IPS-NIHi7 (cell line): ENCODE measurements around the gene ASNSD1.

Experiments used
- DNase-seq: peaks from one replicate; pipeline ENCODE4 v3.0.0; 2012; ENCODE audit warnings: mixed read lengths; ENCODE audit errors: extremely low spot score

The ASNSD1 gene

GRCh38 chr2:189661148-189661956, at the start of gene ASNSD1:
TSS of gene ASNSD1 (plus strand) at chr2:189661459. CDS start at chr2:189666133, 4,674 bp downstream.
- peak; percentile 97 for DNase-seq

- DNase-seq: peak; percentile 30
These were observed 48.1 kb upstream of the ASNSD1 start for GRCh38 chr2:189613077-189613636.

GRCh38 chr2:189613650-189614420, 47.4 kb upstream of the ASNSD1 start:
- no peak for DNase-seq

GRCh38 chr2:189614585-189614984, 46.7 kb upstream of the ASNSD1 start:
- DNase-seq: no peak

GRCh38 chr2:189618197-189618596, 43.1 kb upstream of the ASNSD1 start:
- DNase-seq: no peak

- DNase-seq: no peak
These were observed 39.5 kb upstream of the ASNSD1 start for GRCh38 chr2:189621781-189622180.

- DNase-seq: no peak
These were observed 38.2 kb upstream of the ASNSD1 start for GRCh38 chr2:189623049-189623448.

GRCh38 chr2:189624648-189625355, 36.5 kb upstream of the ASNSD1 start:
- peak; percentile 27 for DNase-seq

GRCh38 chr2:189625636-189626035, 35.6 kb upstream of the ASNSD1 start:
- DNase-seq: no peak

GRCh38 chr2:189627789-189628188, 33.5 kb upstream of the ASNSD1 start:
- no peak for DNase-seq

GRCh38 chr2:189628817-189629530, 32.3 kb upstream of the ASNSD1 start:
- peak; percentile 20 for DNase-seq

GRCh38 chr2:189629531-189630453, 31.5 kb upstream of the ASNSD1 start:
- DNase-seq: no peak

- DNase-seq: no peak
These were observed 29.4 kb upstream of the ASNSD1 start for GRCh38 chr2:189631849-189632248.

- no peak for DNase-seq
These were observed 27.9 kb upstream of the ASNSD1 start for GRCh38 chr2:189633392-189633811.

GRCh38 chr2:189635353-189635752, 25.9 kb upstream of the ASNSD1 start:
- no peak for DNase-seq

- no peak for DNase-seq
These were observed 22.8 kb upstream of the ASNSD1 start for GRCh38 chr2:189638301-189639006.

GRCh38 chr2:189639007-189639609, 22.2 kb upstream of the ASNSD1 start:
- no peak for DNase-seq

GRCh38 chr2:189641002-189641401, 20.3 kb upstream of the ASNSD1 start:
- peak; percentile 31 for DNase-seq

GRCh38 chr2:189641590-189641989, 19.7 kb upstream of the ASNSD1 start:
- no peak for DNase-seq
